Upper lobe of left lung (tissue), 6 donors: ENCODE measurements around the gene ACTR1A. TPM values are rescaled to one million over a fixed set of nuclear protein-coding genes. Genes with fewer than 3 reads are reported as not detected.

Experiments used
- ATAC-seq, 2 donors: fragments of 200-7000 bp; cut with Tn5 transposase; one replicate each; pipeline ENCODE4 v1.9.1; 2022; ENCODE audit warnings: mild to moderate bottlenecking in 2 of 2, moderate library complexity in 2 of 2; ENCODE audit not compliant: low FRiP score in 2 of 2
- DNase-seq, 2 donors: peaks; one replicate each; pipeline ENCODE4 v3.0.0-alpha.2; 2019 to 2020
- H3K27ac ChIP-seq, 4 donors: fragments of 200-600 bp; sonication (generic); one replicate each; pipeline ENCODE4 v1.5.1; 2016 to 2019
- H3K27me3 ChIP-seq, 4 donors: fragments of 200-600 bp; sonication (generic); one replicate each; pipeline ENCODE4 v1.5.1; 2017 to 2019
- H3K36me3 ChIP-seq, 4 donors: fragments of 200-600 bp; sonication (generic); one replicate each; pipeline ENCODE4 v1.5.1; 2016 to 2019
- H3K4me1 ChIP-seq, 4 donors: fragments of 200-600 bp; sonication (generic); one replicate each; pipeline ENCODE4 v1.5.1; 2018 to 2019
- H3K4me3 ChIP-seq, 4 donors: fragments of 200-600 bp; sonication (generic); one replicate each; pipeline ENCODE4 v1.5.1; 2017 to 2019; ENCODE audit warnings: mild to moderate bottlenecking in 2 of 4, moderate library complexity in 1 of 4
- H3K9me3 ChIP-seq, 4 donors: fragments of 200-600 bp; sonication (generic); one replicate each; pipeline ENCODE4 v1.5.1; 2018 to 2019
- EP300 ChIP-seq, 4 donors: sonication (generic); formaldehyde crosslinking; IDR thresholded peaks; one replicate each; pipeline ENCODE4 v1.5.1; 2017; ENCODE audit warnings: antibody characterized with exemption in 4 of 4, control low read depth in 2 of 4
- POLR2A ChIP-seq, 4 donors: fragments of 450-650 bp; IDR thresholded peaks; one replicate each; pipeline ENCODE4 v1.5.1; 2016 to 2017; ENCODE audit warnings: antibody characterized with exemption in 4 of 4, mild to moderate bottlenecking in 2 of 4
- POLR2AphosphoS5 ChIP-seq, 2 donors: sonication (generic); formaldehyde crosslinking; IDR thresholded peaks; one replicate each; pipeline ENCODE4 v1.5.1; 2017; ENCODE audit warnings: antibody characterized with exemption in 2 of 2
- WGBS, 2 donors: methylation state at CpG; one replicate each; pipeline ENCODE4 v1.1.5; 2017 to 2018; 5-methylcytosine and 5-hydroxymethylcytosine counted together
- total RNA-seq, 6 donors: library from RNA; depleted of rRNA in 4 of 6; stranded (reverse); fragments of >200 nt in 4 of 6; gene quantifications; one replicate each; pipeline versions ENCODE4 v1.1.0 to v1.2.1, GENCODE V29; 2016 to 2021
- TF ChIP-seq, protein P1 (sequence below), 6 experiments: fragments of 450-650 bp in 4 of 6; fragments of 200-600 bp in 2 of 6; sonication (generic) in 2 of 6; IDR thresholded peaks; one replicate each; pipeline ENCODE4 v1.5.1; 2016 to 2019; ENCODE audit warnings: antibody characterized with exemption in 6 of 6
- donor health status: DM: no; HTN: no; CAD: no; lungs with moderate emphysema.
- donor health status: DM: no; HTN: yes; CAD: no; lungs with severe emphysema.

The ACTR1A gene
- total RNA-seq, 6 donors from 2014 or later = 54.5 to 126 (median 93.2) TPM

DNA sequence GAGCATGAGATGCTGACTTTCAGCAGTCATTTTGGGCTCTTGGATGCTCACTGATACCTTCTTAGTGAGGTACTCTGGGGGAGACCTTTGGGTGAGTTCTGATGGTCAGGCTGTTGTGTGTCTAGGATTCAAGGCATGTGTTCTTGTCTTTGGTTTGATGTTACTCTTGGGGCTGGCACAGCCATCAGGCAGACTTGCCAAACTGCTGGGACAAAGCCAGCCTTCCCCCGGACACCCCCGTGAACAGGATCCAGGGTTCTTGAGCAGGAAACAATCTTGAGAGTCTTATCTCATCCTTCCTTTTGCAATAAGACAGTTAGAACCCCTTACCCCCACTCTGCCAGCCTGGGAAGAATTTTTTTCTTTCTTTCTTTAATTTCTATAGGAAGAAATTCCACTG, 43.5 kb upstream of the ACTR1A start:
- H3K9me3 ChIP-seq = no peaks in the 10 kb centered on the region
- no peak for TF ChIP-seq POLR2A (IDR thresholded peaks at IDR 0.05)
- H3K27ac ChIP-seq = no peak overlapping the region
- H3K4me3 ChIP-seq = no peak overlapping the region
- ATAC-seq (no peak), DNase-seq (no peak)
- peaks cover 0 to 12% (median 3%) of the 10 kb centered on the region in 4 donors for H3K36me3 ChIP-seq
- 12 to 15% methylated on average over 2 of the region's 2 CpGs for WGBS, 2 donors
- H3K27me3 ChIP-seq = no peaks in the 10 kb centered on the region
- peaks cover 12 to 16% (median 12%) of the 10 kb centered on the region in 4 donors for H3K4me1 ChIP-seq

GRCh38 chr10:102545265-102545871, 42.9 kb upstream of the ACTR1A start:
- WGBS, 2 donors = 85 to 87% methylated on average over 7 of the region's 7 CpGs
- H3K27me3 ChIP-seq = no peaks in the 10 kb centered on the region
- H3K27ac ChIP-seq = no peak overlapping the region
- H3K4me1 ChIP-seq = peaks cover 12 to 16% (median 12%) of the 10 kb centered on the region in 4 donors
- peaks cover 0 to 6% (median 2%) of the 10 kb centered on the region in 4 donors for H3K36me3 ChIP-seq
- no peak for TF ChIP-seq POLR2A (IDR thresholded peaks at IDR 0.05)
- DNase-seq (no peak), ATAC-seq (no peak)
- H3K4me3 ChIP-seq = no peak overlapping the region
- no peaks in the 10 kb centered on the region for H3K9me3 ChIP-seq

DNA sequence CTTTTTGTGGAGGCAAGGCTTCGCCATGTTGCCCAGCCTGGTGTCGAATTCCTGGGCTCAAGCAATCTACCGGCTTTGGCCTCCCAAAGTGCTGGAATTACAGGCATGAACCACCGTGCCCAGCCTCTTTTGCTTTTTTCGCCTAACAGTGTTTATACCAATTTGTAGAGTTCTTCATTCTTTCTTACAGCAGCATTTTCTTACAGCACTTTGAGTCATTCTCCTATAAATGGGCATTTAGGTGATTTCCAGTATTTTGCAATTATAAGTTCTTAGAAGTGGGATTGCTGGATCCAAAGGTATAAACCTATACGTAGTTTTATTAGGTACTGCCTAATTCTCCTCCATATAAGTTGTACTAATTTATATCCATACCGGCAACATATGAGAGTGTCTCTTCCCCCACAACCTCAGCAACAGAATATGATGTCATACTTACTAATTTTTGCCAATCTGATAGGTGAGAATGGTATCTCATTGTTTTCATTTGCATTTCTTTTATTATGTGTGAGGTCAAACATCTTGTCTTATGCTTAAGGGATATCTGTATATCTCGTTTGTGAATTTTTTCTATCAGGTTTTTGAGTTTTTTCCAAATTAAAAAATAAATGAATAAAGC, 40.4 kb upstream of the ACTR1A start:
- H3K9me3 ChIP-seq = no peaks in the 10 kb centered on the region
- no peak for ATAC-seq
- no peak overlapping the region for H3K27ac ChIP-seq
- no peak for TF ChIP-seq POLR2AphosphoS5 (IDR thresholded peaks at IDR 0.05)
- TF ChIP-seq EP300 (IDR thresholded peaks at IDR 0.05) = no peak
- TF ChIP-seq, protein P1, sequence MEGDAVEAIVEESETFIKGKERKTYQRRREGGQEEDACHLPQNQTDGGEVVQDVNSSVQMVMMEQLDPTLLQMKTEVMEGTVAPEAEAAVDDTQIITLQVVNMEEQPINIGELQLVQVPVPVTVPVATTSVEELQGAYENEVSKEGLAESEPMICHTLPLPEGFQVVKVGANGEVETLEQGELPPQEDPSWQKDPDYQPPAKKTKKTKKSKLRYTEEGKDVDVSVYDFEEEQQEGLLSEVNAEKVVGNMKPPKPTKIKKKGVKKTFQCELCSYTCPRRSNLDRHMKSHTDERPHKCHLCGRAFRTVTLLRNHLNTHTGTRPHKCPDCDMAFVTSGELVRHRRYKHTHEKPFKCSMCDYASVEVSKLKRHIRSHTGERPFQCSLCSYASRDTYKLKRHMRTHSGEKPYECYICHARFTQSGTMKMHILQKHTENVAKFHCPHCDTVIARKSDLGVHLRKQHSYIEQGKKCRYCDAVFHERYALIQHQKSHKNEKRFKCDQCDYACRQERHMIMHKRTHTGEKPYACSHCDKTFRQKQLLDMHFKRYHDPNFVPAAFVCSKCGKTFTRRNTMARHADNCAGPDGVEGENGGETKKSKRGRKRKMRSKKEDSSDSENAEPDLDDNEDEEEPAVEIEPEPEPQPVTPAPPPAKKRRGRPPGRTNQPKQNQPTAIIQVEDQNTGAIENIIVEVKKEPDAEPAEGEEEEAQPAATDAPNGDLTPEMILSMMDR (IDR thresholded peaks at IDR 0.05) = no peak
- TF ChIP-seq POLR2A (IDR thresholded peaks at IDR 0.05) = no peak
- no peak overlapping the region for H3K4me3 ChIP-seq
- no peaks in the 10 kb centered on the region for H3K36me3 ChIP-seq
- WGBS, 2 donors = 87 to 90% methylated on average over 8 of the region's 8 CpGs
- no peaks in the 10 kb centered on the region for H3K27me3 ChIP-seq
- H3K4me1 ChIP-seq = peaks cover 12 to 16% (median 12%) of the 10 kb centered on the region in 4 donors
- no peak for DNase-seq

- TF ChIP-seq POLR2A (IDR thresholded peaks at IDR 0.05) (no peak), POLR2AphosphoS5 (IDR thresholded peaks at IDR 0.05) (no peak), EP300 (IDR thresholded peaks at IDR 0.05) (no peak)
- TF ChIP-seq, protein P1 (IDR thresholded peaks at IDR 0.05) = peak in 2 of 6 experiments; percentile 9 to 26
- Histone ChIP-seq H3K9me3 (no peaks in the 10 kb centered on the region), H3K36me3 (no peaks in the 10 kb centered on the region), H3K27ac (no peak overlapping the region), H3K4me3 (no peak overlapping the region), H3K4me1 (no peaks in the 10 kb centered on the region), H3K27me3 (no peaks in the 10 kb centered on the region)
- 74 to 83% methylated on average over 1 of the region's 1 CpG for WGBS, 2 donors
- ATAC-seq (peak; percentile 49 to 61), DNase-seq (no peak)
Measured at GRCh38 chr10:102540023-102540422, 37.5 kb upstream of the ACTR1A start.

DNA sequence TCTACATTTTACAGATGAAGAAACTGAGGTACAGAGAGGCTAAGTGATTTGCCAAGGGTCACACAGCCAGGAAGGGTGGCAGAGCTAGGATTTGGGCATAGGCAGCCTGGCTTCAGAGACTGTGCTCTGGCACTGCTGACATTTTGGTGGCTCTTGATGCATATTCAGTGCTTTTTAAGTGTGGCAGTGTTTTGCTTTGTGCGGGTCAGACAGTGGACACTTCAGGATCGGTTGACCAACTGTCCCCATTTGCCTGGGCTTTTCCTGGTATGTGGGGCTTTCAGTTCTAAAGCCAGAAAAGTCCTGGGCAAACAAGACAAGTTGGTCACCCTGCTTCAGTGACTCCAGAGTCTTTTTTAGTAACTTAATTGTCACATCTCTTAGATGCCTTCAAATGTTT, 36.3 kb upstream of the ACTR1A start:
- Histone ChIP-seq H3K36me3 (peaks cover 0 to 3% (median 0%) of the 10 kb centered on the region in 4 donors), H3K27me3 (no peaks in the 10 kb centered on the region), H3K27ac (no peak overlapping the region), H3K4me1 (no peaks in the 10 kb centered on the region), H3K9me3 (no peaks in the 10 kb centered on the region), H3K4me3 (no peak overlapping the region)
- DNase-seq (no peak), ATAC-seq (no peak)
- TF ChIP-seq, protein P1 (IDR thresholded peaks at IDR 0.05) = no peak
- TF ChIP-seq POLR2A (IDR thresholded peaks at IDR 0.05) (no peak), EP300 (IDR thresholded peaks at IDR 0.05) (no peak), POLR2AphosphoS5 (IDR thresholded peaks at IDR 0.05) (no peak)
- WGBS, 2 donors = 65 to 86% methylated on average over 2 of the region's 2 CpGs

- peaks cover 0 to 3% (median 0%) of the 10 kb centered on the region in 4 donors for H3K36me3 ChIP-seq
- DNase-seq (no peak), ATAC-seq (no peak)
- WGBS, 2 donors = 98 to 100% methylated on average over 2 of the region's 2 CpGs
- H3K4me1 ChIP-seq = no peaks in the 10 kb centered on the region
- no peak overlapping the region for H3K4me3 ChIP-seq
- H3K27me3 ChIP-seq = no peaks in the 10 kb centered on the region
- TF ChIP-seq POLR2A (IDR thresholded peaks at IDR 0.05) = no peak
- TF ChIP-seq, protein P1 (IDR thresholded peaks at IDR 0.05) = no peak
- TF ChIP-seq EP300 (IDR thresholded peaks at IDR 0.05) = no peak
- TF ChIP-seq POLR2AphosphoS5 (IDR thresholded peaks at IDR 0.05) = no peak
- no peaks in the 10 kb centered on the region for H3K9me3 ChIP-seq
- no peak overlapping the region for H3K27ac ChIP-seq
Measured at GRCh38 chr10:102537948-102538347, 35.4 kb upstream of the ACTR1A start.
